ENCODE data around the gene GPR158.

Gene GPR158

DNA sequence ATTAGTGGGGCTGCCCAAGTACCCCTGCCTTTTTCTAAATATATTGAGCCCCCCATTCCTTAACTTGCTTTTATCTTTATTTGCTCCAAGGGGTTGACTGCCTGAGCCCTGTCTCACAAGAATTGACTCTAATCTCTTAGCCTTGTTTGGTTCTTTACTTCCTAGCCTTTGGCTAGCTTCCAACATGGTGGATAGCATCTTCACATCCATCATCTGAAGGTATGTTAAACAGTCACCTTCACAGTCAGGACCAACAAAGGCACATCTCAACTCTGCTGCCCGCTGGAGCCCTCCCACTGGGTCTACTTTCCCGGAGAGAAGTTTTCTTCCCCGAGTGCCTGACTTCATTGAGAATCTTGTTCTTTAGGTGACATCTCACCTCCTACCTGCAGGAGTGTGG, 329.5 kb downstream of the GPR158 start:
- Histone ChIP-seq H3K27me3 (replicated peaks; ENCODE audit: control insufficient read depth, insufficient read depth, low read length, poor library complexity, severe bottlenecking) (no peaks in the 10 kb centered on the region), H3K27ac (ENCODE audit: insufficient read depth, low read length, poor library complexity, severe bottlenecking) (no peak overlapping the region), H3K36me3 (ENCODE audit: control insufficient read depth, insufficient read depth, low read length) (no peaks in the 10 kb centered on the region), H3K9me3 (ENCODE audit: control insufficient read depth, low read length) (no peaks in the 10 kb centered on the region), H3K4me3 (ENCODE audit: insufficient read depth, low read depth, low read length, poor library complexity, severe bottlenecking) (no peak overlapping the region), H3K4me1 (ENCODE audit: control insufficient read depth, insufficient read depth, low read length, poor library complexity, severe bottlenecking) (no peaks in the 10 kb centered on the region)
- DNase-seq = no peak

DNA sequence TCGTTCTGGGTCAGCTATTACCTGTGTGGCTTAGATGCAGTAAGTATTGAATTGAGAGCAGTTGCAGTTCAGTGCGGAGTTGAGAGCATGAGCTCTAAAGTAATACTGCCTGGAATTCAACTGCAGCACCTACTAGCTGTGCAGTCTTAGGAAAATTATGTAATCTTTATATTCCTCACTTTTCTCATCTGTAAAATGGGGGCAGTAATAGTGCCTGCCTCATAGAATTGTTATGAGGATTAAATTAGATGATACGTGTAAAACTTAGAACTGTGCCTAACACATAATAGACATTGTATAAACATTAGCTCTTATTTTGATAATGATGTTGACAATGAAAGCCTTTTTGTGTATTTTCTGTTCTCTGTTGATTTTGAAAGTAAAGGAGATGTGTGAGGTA, 330.0 kb downstream of the GPR158 start:
- no peaks in the 10 kb centered on the region for H3K4me1 ChIP-seq (ENCODE audit: control insufficient read depth, insufficient read depth, low read length, poor library complexity, severe bottlenecking)
- no peaks in the 10 kb centered on the region for H3K9me3 ChIP-seq (ENCODE audit: control insufficient read depth, low read length)
- H3K27me3 ChIP-seq (replicated peaks; ENCODE audit: control insufficient read depth, insufficient read depth, low read length, poor library complexity, severe bottlenecking) = no peaks in the 10 kb centered on the region
- H3K36me3 ChIP-seq (ENCODE audit: control insufficient read depth, insufficient read depth, low read length) = no peaks in the 10 kb centered on the region
- no peak for DNase-seq
- no peak overlapping the region for H3K27ac ChIP-seq (ENCODE audit: insufficient read depth, low read length, poor library complexity, severe bottlenecking)
- H3K4me3 ChIP-seq (ENCODE audit: insufficient read depth, low read depth, low read length, poor library complexity, severe bottlenecking) = no peak overlapping the region

DNA sequence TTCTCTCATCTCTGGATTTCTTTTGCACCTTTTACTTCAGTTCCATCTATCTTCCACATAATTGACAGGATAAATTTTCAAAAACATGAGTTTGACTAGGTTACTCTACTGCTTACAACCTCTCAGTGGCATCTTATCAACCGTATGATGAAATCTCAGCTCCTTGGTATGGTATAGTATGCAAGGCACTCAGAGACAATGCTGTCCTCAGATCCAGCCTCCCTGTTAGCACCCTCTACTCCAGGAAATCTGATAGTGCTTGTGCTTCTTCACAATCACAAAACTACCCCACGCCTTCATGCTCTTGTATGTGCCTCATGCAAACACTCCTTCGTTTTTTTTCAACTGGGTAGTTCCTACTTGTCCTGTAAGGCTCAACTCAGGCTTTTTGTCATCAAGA, 330.7 kb downstream of the GPR158 start:
- no peaks in the 10 kb centered on the region for H3K4me1 ChIP-seq (ENCODE audit: control insufficient read depth, insufficient read depth, low read length, poor library complexity, severe bottlenecking)
- H3K9me3 ChIP-seq (ENCODE audit: control insufficient read depth, low read length) = no peaks in the 10 kb centered on the region
- no peaks in the 10 kb centered on the region for H3K36me3 ChIP-seq (ENCODE audit: control insufficient read depth, insufficient read depth, low read length)
- no peak for DNase-seq
- no peak overlapping the region for H3K27ac ChIP-seq (ENCODE audit: insufficient read depth, low read length, poor library complexity, severe bottlenecking)
- no peak overlapping the region for H3K4me3 ChIP-seq (ENCODE audit: insufficient read depth, low read depth, low read length, poor library complexity, severe bottlenecking)
- no peaks in the 10 kb centered on the region for H3K27me3 ChIP-seq (replicated peaks; ENCODE audit: control insufficient read depth, insufficient read depth, low read length, poor library complexity, severe bottlenecking)

DNA sequence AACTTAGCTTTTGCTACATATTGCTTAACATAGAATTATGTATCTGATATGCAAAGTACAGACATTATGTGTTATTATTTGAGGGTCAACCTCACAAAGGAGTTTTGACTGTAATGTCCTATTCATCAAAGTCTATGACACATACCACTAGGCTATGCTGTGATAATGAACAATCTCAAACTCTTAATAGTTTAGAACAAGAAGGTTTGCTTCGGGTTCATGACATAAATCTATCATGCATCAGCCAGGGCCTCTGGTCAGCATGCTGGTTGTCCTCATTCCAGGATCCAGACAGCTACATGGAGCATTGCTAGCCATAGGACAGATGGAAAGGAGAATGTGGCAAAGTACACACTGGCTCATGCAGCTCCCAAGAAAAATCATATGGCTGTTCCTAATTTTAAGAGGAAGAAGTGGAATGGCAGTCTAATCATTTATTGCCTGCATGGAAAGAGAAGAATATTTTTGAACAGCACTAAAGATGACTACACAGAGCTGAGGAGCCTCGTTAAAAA, 332.1 kb downstream of the GPR158 start:
- Histone ChIP-seq H3K4me3 (ENCODE audit: insufficient read depth, low read depth, low read length, poor library complexity, severe bottlenecking) (no peak overlapping the region), H3K36me3 (ENCODE audit: control insufficient read depth, insufficient read depth, low read length) (no peaks in the 10 kb centered on the region), H3K9me3 (ENCODE audit: control insufficient read depth, low read length) (no peaks in the 10 kb centered on the region), H3K27me3 (replicated peaks; ENCODE audit: control insufficient read depth, insufficient read depth, low read length, poor library complexity, severe bottlenecking) (no peaks in the 10 kb centered on the region), H3K4me1 (ENCODE audit: control insufficient read depth, insufficient read depth, low read length, poor library complexity, severe bottlenecking) (no peaks in the 10 kb centered on the region), H3K27ac (ENCODE audit: insufficient read depth, low read length, poor library complexity, severe bottlenecking) (no peak overlapping the region)
- DNase-seq = no peak

DNA sequence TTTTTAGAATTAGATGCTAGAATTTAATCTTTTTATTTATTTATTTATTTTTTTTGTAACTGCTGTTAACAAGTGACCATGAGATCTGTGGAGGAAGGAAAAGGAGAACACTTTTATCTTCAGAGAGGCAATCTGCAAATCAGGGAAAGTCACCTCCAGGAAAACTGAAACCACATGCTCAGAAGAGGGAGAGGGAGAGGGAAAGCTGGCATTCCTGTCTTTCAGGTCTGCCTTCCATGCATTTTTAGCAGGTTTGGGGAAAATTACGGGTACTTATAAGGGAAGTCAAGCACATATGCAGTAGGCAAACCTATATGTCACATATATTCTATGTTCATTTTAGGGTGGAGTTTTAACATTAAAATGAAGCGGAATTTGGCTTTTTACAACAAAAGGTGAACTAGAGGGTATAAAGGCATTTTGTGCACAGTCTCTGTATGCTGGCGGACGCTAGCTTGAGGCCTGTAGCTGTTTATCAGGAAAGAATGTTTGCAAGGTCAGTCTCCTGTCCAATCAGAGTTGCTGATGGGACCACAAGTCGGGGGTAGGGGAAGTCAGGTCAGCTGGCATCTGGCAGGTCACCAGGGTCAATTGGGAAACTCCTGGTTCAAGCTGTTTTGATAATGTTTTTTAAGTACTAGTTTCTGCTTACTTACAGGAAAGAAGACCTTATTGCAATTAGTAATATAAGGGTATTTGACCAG, 333.5 kb downstream of the GPR158 start:
- no peak overlapping the region for H3K27ac ChIP-seq (ENCODE audit: insufficient read depth, low read length, poor library complexity, severe bottlenecking)
- no peaks in the 10 kb centered on the region for H3K36me3 ChIP-seq (ENCODE audit: control insufficient read depth, insufficient read depth, low read length)
- no peaks in the 10 kb centered on the region for H3K4me1 ChIP-seq (ENCODE audit: control insufficient read depth, insufficient read depth, low read length, poor library complexity, severe bottlenecking)
- H3K4me3 ChIP-seq (ENCODE audit: insufficient read depth, low read depth, low read length, poor library complexity, severe bottlenecking) = no peak overlapping the region
- H3K27me3 ChIP-seq (replicated peaks; ENCODE audit: control insufficient read depth, insufficient read depth, low read length, poor library complexity, severe bottlenecking) = no peaks in the 10 kb centered on the region
- H3K9me3 ChIP-seq (ENCODE audit: control insufficient read depth, low read length) = no peaks in the 10 kb centered on the region
- no peak for DNase-seq

DNA sequence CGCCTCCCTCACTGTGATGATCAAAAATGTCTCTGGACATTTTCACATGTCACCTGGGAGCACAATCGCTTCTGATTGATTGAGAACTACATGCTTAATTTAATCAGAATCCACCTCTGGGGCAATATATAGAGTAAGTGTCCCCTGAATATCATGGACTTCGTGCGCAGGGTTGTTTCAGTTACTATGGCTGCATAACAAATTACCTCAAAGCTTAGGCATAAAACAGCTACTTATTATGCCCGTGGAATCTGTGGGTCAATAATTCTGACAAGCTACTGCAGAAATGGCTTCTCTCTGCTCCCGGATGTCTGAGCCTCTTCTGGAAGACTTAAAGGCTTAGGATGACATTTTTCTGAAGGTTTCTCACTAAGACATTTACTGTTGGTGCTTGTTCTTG, 334.4 kb downstream of the GPR158 start:
- Histone ChIP-seq H3K36me3 (ENCODE audit: control insufficient read depth, insufficient read depth, low read length) (no peaks in the 10 kb centered on the region), H3K27me3 (replicated peaks; ENCODE audit: control insufficient read depth, insufficient read depth, low read length, poor library complexity, severe bottlenecking) (no peaks in the 10 kb centered on the region), H3K9me3 (ENCODE audit: control insufficient read depth, low read length) (no peaks in the 10 kb centered on the region), H3K4me1 (ENCODE audit: control insufficient read depth, insufficient read depth, low read length, poor library complexity, severe bottlenecking) (no peaks in the 10 kb centered on the region), H3K27ac (ENCODE audit: insufficient read depth, low read length, poor library complexity, severe bottlenecking) (no peak overlapping the region), H3K4me3 (ENCODE audit: insufficient read depth, low read depth, low read length, poor library complexity, severe bottlenecking) (no peak overlapping the region)
- no peak for DNase-seq

DNA sequence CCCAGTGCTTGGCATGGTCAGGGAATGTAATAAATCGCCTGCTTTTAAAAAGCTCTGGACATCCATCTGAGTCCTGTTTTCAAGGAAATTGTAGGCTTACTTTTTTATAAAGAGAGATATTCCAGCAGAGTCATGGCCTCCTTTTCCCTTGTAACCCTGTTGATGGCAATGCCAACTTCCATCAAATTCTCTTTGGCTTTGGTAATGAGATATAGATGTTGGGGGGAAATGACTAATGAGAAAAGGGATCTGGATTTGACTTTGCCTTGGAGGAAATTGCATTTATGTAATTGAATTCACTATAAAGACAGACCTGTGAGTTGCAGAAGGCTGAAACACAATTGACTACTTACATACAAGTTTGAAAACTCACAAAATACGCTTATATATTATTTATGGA, 347.5 kb downstream of the GPR158 start:
- Histone ChIP-seq H3K9me3 (ENCODE audit: control insufficient read depth, low read length) (no peaks in the 10 kb centered on the region), H3K27ac (ENCODE audit: insufficient read depth, low read length, poor library complexity, severe bottlenecking) (no peak overlapping the region), H3K36me3 (ENCODE audit: control insufficient read depth, insufficient read depth, low read length) (no peaks in the 10 kb centered on the region), H3K27me3 (replicated peaks; ENCODE audit: control insufficient read depth, insufficient read depth, low read length, poor library complexity, severe bottlenecking) (no peaks in the 10 kb centered on the region), H3K4me1 (ENCODE audit: control insufficient read depth, insufficient read depth, low read length, poor library complexity, severe bottlenecking) (no peaks in the 10 kb centered on the region), H3K4me3 (ENCODE audit: insufficient read depth, low read depth, low read length, poor library complexity, severe bottlenecking) (no peak overlapping the region)
- DNase-seq = no peak

DNA sequence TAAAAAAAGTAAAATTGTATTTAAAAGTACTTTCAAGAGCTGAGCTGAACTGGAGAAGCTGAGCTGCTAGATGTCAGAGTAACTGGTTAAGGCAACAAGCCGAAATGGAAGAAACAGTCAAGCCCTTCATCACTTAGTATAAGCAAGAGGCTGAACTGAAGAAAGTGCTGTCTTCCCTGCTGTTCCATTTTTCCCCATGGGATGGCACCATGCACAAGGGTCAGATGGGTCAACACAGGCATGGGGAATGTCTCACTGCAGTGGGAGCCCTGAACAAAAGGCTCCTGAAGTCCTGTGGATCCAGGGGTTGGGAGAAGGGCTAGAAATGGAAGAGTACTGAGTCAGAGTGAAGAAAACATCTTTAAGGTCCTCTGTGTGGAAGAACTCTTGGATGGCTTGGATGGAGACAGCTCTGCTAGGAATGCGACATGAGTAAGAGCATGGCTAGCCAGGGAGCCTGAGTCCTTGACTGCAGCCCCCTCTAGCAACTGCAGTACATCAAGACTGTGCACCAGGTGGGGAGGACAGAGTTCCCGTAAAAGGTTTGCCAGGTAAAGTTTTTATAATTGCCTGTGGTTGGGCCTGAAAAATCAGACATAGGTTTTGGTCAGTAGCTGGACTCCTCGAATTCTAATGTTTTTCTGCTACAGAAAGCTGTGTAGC, 348.3 kb downstream of the GPR158 start:
- Histone ChIP-seq H3K9me3 (ENCODE audit: control insufficient read depth, low read length) (no peaks in the 10 kb centered on the region), H3K4me3 (ENCODE audit: insufficient read depth, low read depth, low read length, poor library complexity, severe bottlenecking) (no peak overlapping the region), H3K27ac (ENCODE audit: insufficient read depth, low read length, poor library complexity, severe bottlenecking) (no peak overlapping the region), H3K27me3 (replicated peaks; ENCODE audit: control insufficient read depth, insufficient read depth, low read length, poor library complexity, severe bottlenecking) (no peaks in the 10 kb centered on the region), H3K36me3 (ENCODE audit: control insufficient read depth, insufficient read depth, low read length) (no peaks in the 10 kb centered on the region), H3K4me1 (ENCODE audit: control insufficient read depth, insufficient read depth, low read length, poor library complexity, severe bottlenecking) (no peaks in the 10 kb centered on the region)
- DNase-seq = no peak

DNA sequence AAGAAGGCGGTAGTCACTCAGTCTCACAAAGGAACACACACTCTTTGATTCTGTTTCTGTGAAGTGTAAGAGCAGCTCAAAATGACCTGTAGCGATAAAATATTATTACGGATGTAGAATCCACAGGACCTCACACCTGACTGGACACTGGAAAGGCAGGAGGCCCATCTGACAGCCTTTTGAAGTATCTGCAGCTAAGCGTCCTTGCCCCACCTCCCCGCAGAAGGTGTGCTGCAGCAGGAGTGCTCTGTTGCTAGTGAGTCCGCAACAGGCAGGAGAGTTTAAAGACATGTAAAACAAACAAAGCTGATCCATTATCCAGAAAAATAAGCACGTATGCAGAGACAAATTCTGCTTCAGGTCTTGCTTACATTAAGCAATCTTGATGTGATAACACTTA, 355.5 kb downstream of the GPR158 start:
- Histone ChIP-seq H3K27ac (ENCODE audit: insufficient read depth, low read length, poor library complexity, severe bottlenecking) (no peak overlapping the region), H3K27me3 (replicated peaks; ENCODE audit: control insufficient read depth, insufficient read depth, low read length, poor library complexity, severe bottlenecking) (no peaks in the 10 kb centered on the region), H3K4me3 (ENCODE audit: insufficient read depth, low read depth, low read length, poor library complexity, severe bottlenecking) (no peak overlapping the region), H3K36me3 (ENCODE audit: control insufficient read depth, insufficient read depth, low read length) (no peaks in the 10 kb centered on the region), H3K9me3 (ENCODE audit: control insufficient read depth, low read length) (no peaks in the 10 kb centered on the region), H3K4me1 (ENCODE audit: control insufficient read depth, insufficient read depth, low read length, poor library complexity, severe bottlenecking) (no peaks in the 10 kb centered on the region)
- no peak for DNase-seq

DNA sequence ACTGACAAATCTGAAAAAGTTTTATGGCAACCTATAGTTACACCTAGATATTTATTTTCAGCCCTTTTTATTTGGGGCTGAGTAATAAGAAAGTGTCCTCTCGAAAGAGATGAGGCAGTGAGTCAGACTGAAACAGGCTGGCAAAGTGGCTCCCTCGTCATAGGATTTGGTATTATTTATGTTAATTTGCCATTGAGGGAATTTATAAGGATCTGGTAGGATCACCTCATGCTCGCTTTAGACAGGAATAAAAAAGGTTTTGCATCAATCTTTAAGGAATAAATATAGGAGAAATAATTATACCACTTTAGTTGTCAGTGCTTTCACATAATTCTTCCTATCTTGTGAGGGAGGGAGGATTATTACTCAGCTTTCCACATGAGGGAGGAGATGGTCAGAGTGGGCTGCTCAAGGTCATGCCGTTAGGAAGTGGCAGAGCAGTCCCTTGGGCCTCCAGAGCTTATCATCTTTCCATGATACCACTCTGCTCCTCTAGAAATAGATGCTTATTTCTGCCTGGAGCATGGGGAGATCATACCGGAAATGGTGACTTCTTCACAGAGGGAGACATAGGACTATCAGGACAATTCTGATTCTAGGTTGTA, 356.8 kb downstream of the GPR158 start:
- Histone ChIP-seq H3K9me3 (ENCODE audit: control insufficient read depth, low read length) (no peaks in the 10 kb centered on the region), H3K4me1 (ENCODE audit: control insufficient read depth, insufficient read depth, low read length, poor library complexity, severe bottlenecking) (no peaks in the 10 kb centered on the region), H3K36me3 (ENCODE audit: control insufficient read depth, insufficient read depth, low read length) (no peaks in the 10 kb centered on the region), H3K4me3 (ENCODE audit: insufficient read depth, low read depth, low read length, poor library complexity, severe bottlenecking) (no peak overlapping the region), H3K27ac (ENCODE audit: insufficient read depth, low read length, poor library complexity, severe bottlenecking) (no peak overlapping the region), H3K27me3 (replicated peaks; ENCODE audit: control insufficient read depth, insufficient read depth, low read length, poor library complexity, severe bottlenecking) (no peaks in the 10 kb centered on the region)
- no peak for DNase-seq
